ENCODE measurements around the gene GARS1. TPM values are rescaled to one million over a fixed set of nuclear protein-coding genes. Genes with fewer than 3 reads are reported as not detected.

Gene GARS1
- total RNA-seq, 6 experiments from 2014 or later: 31.4 to 155 (median 44.7) TPM

DNA sequence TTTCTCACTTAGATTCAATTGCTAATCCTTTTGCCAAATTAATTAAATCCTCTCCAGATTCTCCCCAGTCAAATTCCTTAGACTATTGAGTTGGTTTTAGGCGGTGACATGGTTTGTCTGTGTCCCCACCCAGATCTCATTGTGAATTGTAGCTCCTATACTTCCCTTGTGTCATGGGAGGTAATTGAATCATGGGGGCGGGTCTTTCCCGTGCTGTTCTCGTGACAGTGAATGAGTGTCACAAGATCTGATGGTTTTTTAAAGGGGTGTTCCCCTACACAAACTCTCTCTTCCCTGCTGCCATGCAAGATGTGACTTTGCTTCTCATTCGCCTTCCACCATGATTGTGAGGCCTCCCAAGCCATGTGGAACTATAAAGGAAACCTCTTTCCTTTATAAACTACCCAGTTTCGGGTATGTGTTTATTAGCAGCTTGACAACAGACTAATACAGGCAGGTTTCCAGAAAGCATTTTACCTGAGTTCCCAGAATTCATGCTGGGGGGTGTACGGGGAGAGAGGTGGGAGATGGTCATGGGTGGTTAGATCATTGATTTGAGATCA, 44.7 kb upstream of the GARS1 start:
- DNase-seq (no peak), ATAC-seq (no peak)
- H3K9me3 ChIP-seq: no peaks in the 10 kb centered on the region
- no peak overlapping the region for H3K4me3 ChIP-seq
- peak overlapping the region in 1 of 3 donors; percentile 30 for H3K27ac ChIP-seq
- WGBS (ENCODE audit: insufficient coverage, low coverage, low lambda C conversion rate, missing lambda C conversion rate): 55% methylated on average over 6 of the region's 7 CpGs
- peaks cover 0 to 17% (median 0%) of the 10 kb centered on the region in 4 donors for H3K4me1 ChIP-seq
- H3K27me3 ChIP-seq: no peaks in the 10 kb centered on the region
- no peaks in the 10 kb centered on the region for H3K36me3 ChIP-seq
- intact Hi-C loops (cut with DNase I): no loop called here
- TF ChIP-seq POLR2A (IDR thresholded peaks at IDR 0.05): no peak
- TF ChIP-seq, protein P1, sequence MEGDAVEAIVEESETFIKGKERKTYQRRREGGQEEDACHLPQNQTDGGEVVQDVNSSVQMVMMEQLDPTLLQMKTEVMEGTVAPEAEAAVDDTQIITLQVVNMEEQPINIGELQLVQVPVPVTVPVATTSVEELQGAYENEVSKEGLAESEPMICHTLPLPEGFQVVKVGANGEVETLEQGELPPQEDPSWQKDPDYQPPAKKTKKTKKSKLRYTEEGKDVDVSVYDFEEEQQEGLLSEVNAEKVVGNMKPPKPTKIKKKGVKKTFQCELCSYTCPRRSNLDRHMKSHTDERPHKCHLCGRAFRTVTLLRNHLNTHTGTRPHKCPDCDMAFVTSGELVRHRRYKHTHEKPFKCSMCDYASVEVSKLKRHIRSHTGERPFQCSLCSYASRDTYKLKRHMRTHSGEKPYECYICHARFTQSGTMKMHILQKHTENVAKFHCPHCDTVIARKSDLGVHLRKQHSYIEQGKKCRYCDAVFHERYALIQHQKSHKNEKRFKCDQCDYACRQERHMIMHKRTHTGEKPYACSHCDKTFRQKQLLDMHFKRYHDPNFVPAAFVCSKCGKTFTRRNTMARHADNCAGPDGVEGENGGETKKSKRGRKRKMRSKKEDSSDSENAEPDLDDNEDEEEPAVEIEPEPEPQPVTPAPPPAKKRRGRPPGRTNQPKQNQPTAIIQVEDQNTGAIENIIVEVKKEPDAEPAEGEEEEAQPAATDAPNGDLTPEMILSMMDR (IDR thresholded peaks at IDR 0.05): no peak

DNA sequence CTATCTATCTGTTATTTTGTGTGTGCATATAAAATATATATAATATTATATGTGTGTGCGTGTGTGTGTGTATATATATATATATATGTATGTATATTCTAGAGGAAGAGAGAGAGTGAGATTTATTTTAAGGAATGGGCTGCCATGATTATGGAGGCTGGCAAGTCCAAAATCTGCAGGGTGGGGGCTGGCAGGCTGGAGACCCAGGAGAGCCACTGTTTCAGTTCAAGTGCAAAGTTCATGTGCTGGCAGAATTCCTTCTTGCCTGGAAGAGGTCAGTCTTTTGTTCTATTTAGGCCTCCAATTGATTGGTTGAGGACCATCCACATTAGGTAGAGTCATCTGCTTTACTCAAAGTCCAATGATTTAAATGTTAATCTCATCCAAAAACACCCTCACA, 42.3 kb upstream of the GARS1 start:
- H3K4me3 ChIP-seq: no peak overlapping the region
- H3K27ac ChIP-seq: no peak overlapping the region
- H3K9me3 ChIP-seq: no peaks in the 10 kb centered on the region
- TF ChIP-seq POLR2A (IDR thresholded peaks at IDR 0.05): no peak
- TF ChIP-seq, protein P1 (IDR thresholded peaks at IDR 0.05): no peak
- 20% methylated on average over 1 of the region's 1 CpG for WGBS (ENCODE audit: insufficient coverage, low coverage, low lambda C conversion rate, missing lambda C conversion rate)
- no peaks in the 10 kb centered on the region for H3K36me3 ChIP-seq
- ATAC-seq (peak in 3 of 4 donors; percentile 16 to 33 (median 23)), DNase-seq (no peak)
- peaks cover 0 to 17% (median 0%) of the 10 kb centered on the region in 4 donors for H3K4me1 ChIP-seq
- intact Hi-C loops (cut with DNase I): no loop called here
- no peaks in the 10 kb centered on the region for H3K27me3 ChIP-seq

DNA sequence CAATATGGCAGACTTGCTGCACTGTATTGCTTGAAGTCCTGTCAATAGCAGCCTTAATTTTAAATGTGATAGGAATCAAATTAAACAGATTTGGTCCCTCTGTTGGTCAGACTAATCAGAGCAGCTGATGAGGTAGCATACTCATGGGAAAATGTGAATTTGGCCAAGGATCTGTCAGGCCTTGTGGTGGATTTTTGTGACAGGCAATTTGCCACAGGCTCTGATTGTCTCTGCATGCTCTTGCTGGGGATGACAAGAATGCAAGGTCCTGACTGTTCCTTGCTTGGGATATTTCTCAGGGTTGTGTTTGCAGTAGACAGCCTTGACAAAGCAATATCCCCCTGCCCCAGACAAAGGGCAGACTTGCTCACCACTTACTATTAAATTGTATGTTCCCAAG, 41.5 kb upstream of the GARS1 start:
- Histone ChIP-seq H3K9me3 (no peaks in the 10 kb centered on the region), H3K27ac (no peak overlapping the region), H3K27me3 (no peaks in the 10 kb centered on the region), H3K4me1 (peaks cover 0 to 17% (median 0%) of the 10 kb centered on the region in 4 donors), H3K36me3 (no peaks in the 10 kb centered on the region), H3K4me3 (no peak overlapping the region)
- TF ChIP-seq, protein P1 (IDR thresholded peaks at IDR 0.05): no peak
- no peak for TF ChIP-seq POLR2A (IDR thresholded peaks at IDR 0.05)
- no peak for ATAC-seq
- no peak for DNase-seq
- intact Hi-C loops (cut with DNase I): no loop called here

DNA sequence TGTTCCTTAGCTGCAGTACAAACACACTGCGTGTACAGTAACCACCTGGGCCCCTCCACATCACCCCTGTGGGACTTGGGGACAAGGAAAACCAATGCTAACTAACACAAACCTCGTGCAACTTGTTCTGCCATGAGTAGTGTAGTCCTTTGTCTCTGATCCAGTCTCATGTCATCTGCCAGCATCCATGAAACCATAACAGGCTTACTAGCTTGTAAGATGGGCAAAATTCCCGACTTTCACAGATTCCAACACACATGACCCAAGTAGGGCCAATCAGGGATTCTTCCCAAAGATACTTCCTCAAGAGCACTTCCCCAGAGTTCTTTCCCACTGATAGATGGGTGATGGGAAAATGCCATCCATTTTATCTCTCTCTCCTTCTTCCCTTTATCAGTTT, 41.1 kb upstream of the GARS1 start:
- ATAC-seq (no peak), DNase-seq (no peak)
- Histone ChIP-seq H3K27me3 (no peaks in the 10 kb centered on the region), H3K36me3 (no peaks in the 10 kb centered on the region), H3K27ac (no peak overlapping the region), H3K4me1 (peaks cover 0 to 17% (median 0%) of the 10 kb centered on the region in 4 donors), H3K4me3 (no peak overlapping the region), H3K9me3 (no peaks in the 10 kb centered on the region)
- TF ChIP-seq POLR2A (IDR thresholded peaks at IDR 0.05): no peak
- TF ChIP-seq, protein P1 (IDR thresholded peaks at IDR 0.05): no peak
- 83% methylated on average over 1 of the region's 3 CpGs for WGBS (ENCODE audit: insufficient coverage, low coverage, low lambda C conversion rate, missing lambda C conversion rate)
- intact Hi-C loops (cut with DNase I): no loop called here

DNA sequence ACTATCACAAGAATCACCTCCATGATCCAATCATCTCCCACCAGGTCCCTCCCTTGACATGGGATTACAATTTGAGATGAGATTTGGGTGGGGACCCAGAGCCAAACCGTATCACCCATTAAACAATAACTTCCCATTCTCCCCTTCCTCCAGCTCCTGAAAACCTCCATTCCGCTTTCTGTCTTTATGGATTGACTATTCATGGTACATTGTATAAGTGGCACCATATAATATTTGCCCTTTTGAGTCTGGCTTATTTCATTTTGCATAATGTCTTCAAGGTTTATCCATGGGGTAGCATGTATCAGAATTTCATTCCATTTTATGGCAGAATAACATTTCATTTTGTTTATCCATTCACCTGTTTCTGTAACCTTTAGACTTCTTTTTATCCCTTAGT, 39.2 kb upstream of the GARS1 start:
- WGBS (ENCODE audit: insufficient coverage, low coverage, low lambda C conversion rate, missing lambda C conversion rate): 100% methylated on average over 2 of the region's 2 CpGs
- Histone ChIP-seq H3K36me3 (no peaks in the 10 kb centered on the region), H3K4me3 (no peak overlapping the region), H3K27ac (no peak overlapping the region), H3K27me3 (no peaks in the 10 kb centered on the region), H3K9me3 (no peaks in the 10 kb centered on the region), H3K4me1 (peaks cover 0 to 13% (median 0%) of the 10 kb centered on the region in 4 donors)
- TF ChIP-seq, protein P1 (IDR thresholded peaks at IDR 0.05): no peak
- TF ChIP-seq POLR2A (IDR thresholded peaks at IDR 0.05): no peak
- DNase-seq (no peak), ATAC-seq (no peak)
- intact Hi-C loops (cut with DNase I): no loop called here

All from right lobe of liver (tissue), 6 donors.